HG03575 (cell line): ENCODE measurements around the gene UPK3A.
A peak's percentile ranks its signal among the peaks of the same experiment; 100 is the strongest.

ENCODE experiments used
- ATAC-seq: cut with Tn5 transposase; IDR thresholded peaks from one replicate; pipeline ENCODE4 v1.9.1; 2021; ENCODE audit not compliant: unreplicated experiment, insufficient number of reproducible peaks, low FRiP score; ENCODE audit errors: extremely low read depth

Gene UPK3A

DNA sequence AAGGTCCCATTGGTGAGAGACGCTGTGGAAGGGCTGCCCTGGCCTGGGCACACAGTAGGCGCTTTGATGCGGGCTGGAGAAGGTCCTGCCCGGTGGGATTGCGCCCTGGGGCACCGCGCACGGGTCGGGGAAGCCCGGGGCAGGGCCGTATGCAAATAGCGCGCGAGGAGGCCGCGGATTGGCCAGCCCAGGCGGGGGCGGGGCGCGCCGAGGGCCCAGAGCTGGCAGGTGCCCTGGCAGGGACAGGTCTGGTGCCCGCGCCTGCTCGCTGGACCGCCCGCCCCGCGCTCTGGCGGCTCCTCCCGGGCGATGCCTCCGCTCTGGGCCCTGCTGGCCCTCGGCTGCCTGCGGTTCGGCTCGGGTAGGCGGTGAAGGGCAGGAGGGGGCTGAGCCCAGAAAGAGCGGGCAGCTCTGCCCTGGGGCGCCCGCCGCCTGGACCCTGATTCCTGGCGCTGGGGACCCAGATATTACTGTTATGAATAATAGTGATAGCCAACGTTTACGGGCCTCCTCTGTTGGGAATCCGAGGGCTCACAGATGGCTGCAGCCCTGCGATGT lies at the start of gene UPK3A:
Gene UPK3A (plus strand): TSS at position 245 of the 558 bp plus-strand sequence. CDS start 65 bp downstream, at position 310.
- no peak for ATAC-seq

DNA sequence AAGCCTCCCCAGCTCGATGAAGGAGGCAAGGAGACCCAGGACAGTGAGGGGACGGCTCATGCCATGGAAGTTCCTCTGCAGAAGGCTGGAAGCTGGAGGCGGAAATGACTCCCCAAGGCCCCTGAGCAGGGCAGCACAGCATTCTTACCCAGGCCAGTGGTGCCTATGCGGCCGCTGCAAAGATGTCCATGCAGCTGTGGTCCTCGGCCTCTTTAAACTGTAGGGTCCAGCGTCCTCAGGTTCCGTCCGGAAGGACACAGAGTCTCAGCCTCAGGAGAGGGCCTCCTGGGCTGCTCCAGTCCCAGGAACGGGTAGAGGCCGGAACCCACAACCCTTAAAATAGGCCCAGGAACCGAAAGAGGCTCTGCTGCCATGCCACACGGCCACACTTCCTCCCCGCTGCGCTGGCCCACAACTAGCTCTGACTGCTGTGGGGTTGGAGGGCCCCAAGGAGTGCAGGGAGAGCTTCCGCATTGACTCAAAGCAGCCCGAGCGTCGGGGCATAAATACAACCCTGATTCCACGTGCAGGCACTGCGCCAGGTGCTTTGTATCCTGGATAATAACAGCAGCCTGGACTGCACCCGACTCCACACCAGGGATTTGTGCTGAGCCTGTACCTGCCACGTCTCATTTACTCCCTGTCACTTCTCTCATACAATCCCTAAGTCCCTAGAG lies 49.5 kb upstream of the UPK3A start:
- no peak for ATAC-seq

GRCh38 chr22:45235851-45236342 lies 48.9 kb upstream of the UPK3A start:
- no peak for ATAC-seq

DNA sequence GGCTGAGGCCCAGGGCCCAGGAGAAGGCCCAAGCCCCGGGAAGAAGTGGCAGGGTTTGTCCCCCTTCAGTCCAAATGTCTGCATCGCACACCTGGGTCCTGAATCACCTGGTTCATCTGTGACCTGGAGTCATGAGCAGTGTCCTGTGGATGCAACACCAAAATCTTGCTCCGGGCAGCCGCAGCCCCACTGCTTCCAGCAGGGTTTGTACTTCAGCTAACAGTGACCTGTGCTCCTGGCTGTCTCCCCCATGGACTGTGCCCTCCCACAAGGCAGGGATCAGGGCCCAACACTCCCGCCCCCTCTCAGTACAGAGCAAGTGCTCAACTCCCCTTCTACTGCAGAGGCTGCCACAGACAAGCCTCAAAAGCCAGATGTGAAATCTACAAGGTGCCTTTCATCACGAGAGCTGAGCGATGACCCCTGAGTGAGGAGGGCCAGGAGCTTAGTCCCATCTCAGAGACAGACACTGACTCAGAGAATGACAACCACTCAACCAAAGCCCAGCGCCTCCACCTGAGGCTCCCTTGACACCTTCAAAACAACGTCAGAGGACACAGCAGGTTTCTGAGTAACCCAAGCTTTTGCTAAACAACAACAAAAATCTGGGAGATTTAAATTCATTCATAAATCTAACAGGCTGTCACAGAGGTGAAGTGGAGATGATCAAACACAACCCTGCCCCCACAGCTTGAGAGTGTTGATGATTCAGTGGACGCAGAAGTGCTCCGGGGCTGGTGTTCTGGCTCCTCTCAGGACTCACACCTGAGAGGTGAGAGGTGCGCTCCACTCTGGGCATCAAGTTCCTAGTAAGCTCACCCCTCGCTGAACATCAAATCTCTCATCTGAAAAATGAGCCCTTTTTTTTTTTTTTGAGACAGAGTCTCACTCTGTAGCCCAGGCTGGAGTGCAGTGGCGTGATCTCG lies 47.4 kb upstream of the UPK3A start:
- no peak for ATAC-seq

- ATAC-seq = no peak
Observed at GRCh38 chr22:45238076-45238956, 46.4 kb upstream of the UPK3A start.

DNA sequence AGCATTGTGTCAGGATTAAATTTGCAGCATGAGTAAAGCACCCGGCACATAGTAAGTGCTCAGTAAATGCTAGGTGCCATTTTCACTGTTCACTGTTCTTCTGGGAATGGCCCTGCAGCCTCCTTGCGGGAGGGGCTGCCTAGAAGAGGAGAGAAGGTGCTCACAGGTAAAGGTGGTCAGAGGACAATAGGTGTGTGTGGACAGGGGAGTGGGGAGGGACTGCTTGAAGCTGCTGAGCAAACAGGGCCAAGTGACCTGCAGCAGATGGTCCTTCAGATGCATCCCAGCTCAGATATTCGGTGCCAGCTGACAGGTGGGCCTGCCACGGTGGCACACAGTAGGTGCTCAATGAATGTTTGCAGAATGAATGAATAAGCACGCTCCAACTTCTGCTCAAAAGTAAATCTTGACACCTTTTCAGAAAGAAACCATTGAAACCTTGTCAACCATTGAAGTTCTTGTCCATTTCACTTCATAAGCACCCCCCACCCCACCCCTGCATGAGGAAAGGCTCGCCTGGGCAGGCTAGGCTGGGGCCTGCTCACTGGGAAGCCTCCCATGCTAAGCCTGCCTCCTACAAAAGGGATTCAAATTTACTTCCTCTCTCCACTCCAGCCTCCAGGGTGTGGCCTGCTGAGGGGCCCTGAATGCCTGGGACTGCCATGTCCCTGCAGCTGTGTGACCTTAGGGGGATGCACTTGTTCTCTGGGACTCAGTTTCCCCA lies 45.6 kb upstream of the UPK3A start:
- ATAC-seq = no peak

DNA sequence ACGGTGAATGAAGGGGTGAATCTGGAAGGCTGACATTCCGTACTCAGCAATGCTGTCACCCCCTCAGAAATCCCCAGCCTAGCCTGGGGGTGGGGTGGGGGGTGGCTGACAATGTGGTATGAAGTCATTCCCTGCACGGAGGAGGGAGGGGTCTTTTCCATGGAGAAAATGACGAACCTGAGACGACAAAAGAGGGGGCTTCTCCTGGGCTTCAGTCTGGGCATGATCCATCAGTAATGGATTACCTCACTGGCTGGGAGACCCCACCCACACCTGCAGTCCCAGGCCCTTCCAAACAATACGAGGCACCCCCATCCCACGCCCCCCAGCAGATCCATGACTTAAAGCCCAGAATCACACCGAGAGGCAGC lies 45.1 kb upstream of the UPK3A start:
- ATAC-seq = no peak

GRCh38 chr22:45240104-45240809 lies 44.5 kb upstream of the UPK3A start:
- no peak for ATAC-seq

GRCh38 chr22:45240810-45241631 lies 43.7 kb upstream of the UPK3A start, which contains the start of gene KIAA0930:
Gene KIAA0930, minus strand, starts transcription at chr22:45240894. Its CDS starts 191 bp downstream, at chr22:45240703.
- ATAC-seq = no peak

DNA sequence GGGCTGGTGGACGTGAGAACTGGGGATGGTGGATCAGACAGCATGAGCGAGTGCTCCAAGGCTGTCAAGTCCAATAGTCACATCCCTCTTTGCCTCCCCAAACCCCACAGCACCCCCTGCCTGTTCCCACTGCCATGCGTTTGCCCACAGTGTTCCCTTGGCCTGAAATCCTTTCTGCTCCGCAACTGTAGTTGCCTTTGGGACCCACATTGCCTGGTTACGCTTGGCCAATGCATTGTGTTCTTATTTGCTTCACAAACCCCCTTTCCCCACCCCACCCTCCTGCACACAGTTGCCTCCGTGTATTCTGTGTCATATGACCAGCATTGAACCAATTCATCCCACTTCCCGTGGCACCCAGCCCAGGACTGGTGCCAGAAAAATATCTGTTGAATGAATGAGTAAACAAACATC lies 42.0 kb upstream of the UPK3A start:
- ATAC-seq = no peak

DNA sequence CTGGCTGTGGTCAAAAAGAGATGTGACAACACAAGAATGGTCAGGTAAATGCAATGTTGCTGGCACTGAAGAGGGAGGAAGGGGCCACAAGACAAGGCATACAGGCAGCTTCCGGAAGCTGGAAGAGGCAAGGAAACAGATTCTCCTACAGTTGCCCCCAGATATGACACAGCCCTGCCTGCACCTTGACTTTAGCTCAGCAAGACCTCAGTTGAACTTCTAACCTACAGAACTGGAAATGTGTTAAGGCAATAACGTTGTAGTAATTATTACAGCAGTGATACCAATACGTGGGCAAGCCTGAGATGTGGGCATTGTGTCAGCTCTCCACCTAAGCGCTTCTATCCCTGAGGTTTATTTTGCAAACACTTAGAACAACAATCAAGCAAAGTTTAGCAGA lies 39.8 kb upstream of the UPK3A start:
- no peak for ATAC-seq

DNA sequence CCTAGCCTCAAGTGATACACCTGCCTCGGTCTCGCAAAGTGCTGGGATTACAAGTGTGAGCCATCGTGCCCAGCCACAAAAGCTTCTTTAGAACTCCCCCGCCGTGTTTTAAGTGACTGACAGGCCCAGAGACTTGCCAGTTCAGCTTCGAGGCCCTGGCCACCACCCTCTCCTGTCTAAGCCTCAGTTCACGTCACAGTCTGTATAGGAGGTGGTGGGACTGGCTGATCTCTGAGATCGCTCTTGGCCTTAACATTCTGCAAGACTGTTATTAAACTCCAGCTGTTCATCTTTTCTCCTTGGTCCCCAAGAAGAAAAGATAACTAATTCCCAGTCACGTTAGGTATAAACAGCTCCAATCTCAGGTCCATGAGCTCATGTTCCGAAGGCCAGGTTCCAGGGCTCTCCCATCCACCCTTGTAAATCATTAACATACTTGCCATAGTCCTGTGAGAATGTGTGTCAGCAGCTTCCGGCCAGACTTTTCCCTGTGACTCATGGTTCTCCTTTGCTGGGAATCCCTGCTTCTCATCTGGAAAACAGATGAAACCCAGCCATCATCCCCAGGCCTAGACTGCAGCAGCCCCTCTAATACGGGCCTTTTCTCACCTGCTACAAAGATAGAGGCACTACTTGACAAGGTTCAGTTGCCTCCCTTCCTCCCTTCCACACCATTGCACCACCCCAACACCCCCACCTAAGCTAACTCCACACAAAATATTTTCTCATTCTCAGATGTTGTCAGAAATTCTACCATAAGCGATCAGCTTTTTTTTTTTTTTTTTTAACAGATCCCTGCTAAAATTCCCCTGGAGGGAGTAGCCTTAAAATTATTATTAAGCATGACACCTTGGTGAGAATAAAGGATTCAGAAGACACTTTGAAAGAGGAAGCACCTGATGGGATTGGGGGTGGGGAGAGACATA lies 38.4 kb upstream of the UPK3A start:
- ATAC-seq = no peak

GRCh38 chr22:45248832-45249561 lies 35.8 kb upstream of the UPK3A start:
- ATAC-seq = peak; percentile 70

DNA sequence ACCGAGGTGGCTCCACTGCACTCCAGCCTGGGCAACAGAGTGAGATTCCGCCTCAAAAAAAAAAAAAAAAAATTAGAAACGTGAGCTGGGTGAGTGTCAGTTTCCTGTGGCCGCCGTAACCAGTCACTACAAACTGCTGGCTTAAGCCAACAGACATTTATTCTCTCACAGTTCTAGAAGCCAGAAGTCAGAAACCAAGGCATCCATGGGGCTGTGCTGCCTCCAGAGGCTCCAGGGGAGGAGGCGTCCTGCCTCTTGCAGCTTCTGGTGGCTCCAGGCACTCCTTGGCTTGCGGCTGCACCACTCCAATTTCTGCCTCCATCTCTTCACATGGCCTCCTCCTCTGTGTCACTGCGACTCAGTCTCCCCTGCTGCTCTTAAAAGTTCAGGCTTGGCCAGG lies 32.9 kb upstream of the UPK3A start:
- ATAC-seq = no peak

- ATAC-seq = no peak
Observed at GRCh38 chr22:45253039-45253641, 31.6 kb upstream of the UPK3A start.
